Vagina (tissue), 2 donors: Measurements from ENCODE around the gene MYO9A.

ENCODE experiments used
- POLR2A ChIP-seq, 2 donors: fragments of 450-650 bp; IDR thresholded peaks; one replicate each; pipeline ENCODE4 v1.6.1; 2017; ENCODE audit warnings: antibody characterized with exemption in 2 of 2, mild to moderate bottlenecking in 2 of 2, moderate library complexity in 2 of 2
- TF ChIP-seq, protein P1 (sequence below), 3 experiments: fragments of 450-650 bp in 2 of 3; fragments of 200-600 bp in 1 of 3; sonication (generic) in 1 of 3; IDR thresholded peaks; one replicate each; pipeline ENCODE4 v1.5.1; 2017 to 2019; ENCODE audit warnings: antibody characterized with exemption in 3 of 3, mild to moderate bottlenecking in 2 of 3, moderate library complexity in 2 of 3

DNA sequence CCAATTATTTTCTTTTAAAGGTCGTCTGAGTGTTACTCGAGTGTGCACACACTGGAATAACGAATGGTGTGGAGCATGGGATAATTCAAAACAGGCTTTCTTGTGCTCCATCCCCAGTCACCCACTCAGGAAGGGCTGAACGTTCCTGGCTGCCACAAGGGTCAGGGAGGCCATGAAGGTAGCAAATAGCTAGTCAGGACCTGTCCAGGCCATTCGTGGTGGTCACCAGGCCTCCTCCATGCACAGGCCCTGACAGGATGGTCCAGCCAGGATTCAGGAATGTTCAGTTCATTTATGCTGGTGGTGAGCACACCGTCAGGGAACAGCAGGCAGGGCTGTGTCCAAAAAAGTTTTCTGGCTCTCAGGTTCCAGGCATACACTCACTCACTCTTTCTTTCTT, 319.3 kb downstream of the MYO9A start:
- no peak for TF ChIP-seq POLR2A (IDR thresholded peaks at IDR 0.05)
- TF ChIP-seq, protein P1, sequence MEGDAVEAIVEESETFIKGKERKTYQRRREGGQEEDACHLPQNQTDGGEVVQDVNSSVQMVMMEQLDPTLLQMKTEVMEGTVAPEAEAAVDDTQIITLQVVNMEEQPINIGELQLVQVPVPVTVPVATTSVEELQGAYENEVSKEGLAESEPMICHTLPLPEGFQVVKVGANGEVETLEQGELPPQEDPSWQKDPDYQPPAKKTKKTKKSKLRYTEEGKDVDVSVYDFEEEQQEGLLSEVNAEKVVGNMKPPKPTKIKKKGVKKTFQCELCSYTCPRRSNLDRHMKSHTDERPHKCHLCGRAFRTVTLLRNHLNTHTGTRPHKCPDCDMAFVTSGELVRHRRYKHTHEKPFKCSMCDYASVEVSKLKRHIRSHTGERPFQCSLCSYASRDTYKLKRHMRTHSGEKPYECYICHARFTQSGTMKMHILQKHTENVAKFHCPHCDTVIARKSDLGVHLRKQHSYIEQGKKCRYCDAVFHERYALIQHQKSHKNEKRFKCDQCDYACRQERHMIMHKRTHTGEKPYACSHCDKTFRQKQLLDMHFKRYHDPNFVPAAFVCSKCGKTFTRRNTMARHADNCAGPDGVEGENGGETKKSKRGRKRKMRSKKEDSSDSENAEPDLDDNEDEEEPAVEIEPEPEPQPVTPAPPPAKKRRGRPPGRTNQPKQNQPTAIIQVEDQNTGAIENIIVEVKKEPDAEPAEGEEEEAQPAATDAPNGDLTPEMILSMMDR (IDR thresholded peaks at IDR 0.05) = no peak
